ENCODE results near the gene WNT9A.
A peak's percentile ranks its signal among the peaks of the same experiment; 100 is the strongest.

WNT9A gene

GRCh38 chr1:227941509-227942020, 6.2 kb downstream of the WNT9A start:
- no peak for DNase-seq

GRCh38 chr1:227940791-227941241, 6.9 kb downstream of the WNT9A start:
- no peak for DNase-seq

- no peak for DNase-seq
Measured at GRCh38 chr1:227939791-227940771, 7.7 kb downstream of the WNT9A start.

GRCh38 chr1:227938911-227939790, 8.6 kb downstream of the WNT9A start:
- DNase-seq = no peak

- no peak for DNase-seq
Measured at GRCh38 chr1:227938276-227938675, 9.5 kb downstream of the WNT9A start.

GRCh38 chr1:227937838-227938145, 9.9 kb downstream of the WNT9A start:
- no peak for DNase-seq

- no peak for DNase-seq
Measured at GRCh38 chr1:227937031-227937837, 10.5 kb downstream of the WNT9A start.

GRCh38 chr1:227935826-227936225, 11.9 kb downstream of the WNT9A start:
- DNase-seq = no peak

GRCh38 chr1:227934476-227935313, 13.0 kb downstream of the WNT9A start:
- DNase-seq = peak; percentile 13 to 34

GRCh38 chr1:227929751-227930472, 17.8 kb downstream of the WNT9A start:
- DNase-seq = no peak

- no peak for DNase-seq
Measured at GRCh38 chr1:227928811-227929375, 18.8 kb downstream of the WNT9A start.

- DNase-seq = no peak
Measured at GRCh38 chr1:227927971-227928741, 19.6 kb downstream of the WNT9A start.

- no peak for DNase-seq
Measured at GRCh38 chr1:227926896-227927885, 20.5 kb downstream of the WNT9A start.

- DNase-seq = no peak
Measured at GRCh38 chr1:227926216-227926791, 21.4 kb downstream of the WNT9A start.

GRCh38 chr1:227925582-227926198, 22.0 kb downstream of the WNT9A start:
- DNase-seq = no peak

- no peak for DNase-seq
Measured at GRCh38 chr1:227924833-227925574, 22.7 kb downstream of the WNT9A start.

Measured in activated CD4-positive, alpha-beta T cell treated with anti-CD3 and anti-CD28 coated beads, Interleukin-2, amount 50 U/mL, for 4 hours (primary cell).